IgD-negative memory B cell (primary cell): ENCODE measurements around the gene CYP3A5. TPM values are rescaled to one million over a fixed set of nuclear protein-coding genes. Genes with fewer than 3 reads are reported as not detected.

Experiments
- H3K27ac Mint-ChIP-seq, 3 donors: one replicate each; pipeline ENCODE4 v1.8.0; 2020 to 2022; ENCODE audit warnings: mild to moderate bottlenecking in 3 of 3, mixed read lengths in 3 of 3, moderate library complexity in 1 of 3
- H3K27me3 Mint-ChIP-seq: one replicate; pipeline ENCODE4 v1.8.0; 2021; ENCODE audit warnings: mixed read lengths
- H3K36me3 Mint-ChIP-seq: one replicate; pipeline ENCODE4 v1.8.0; 2020; ENCODE audit warnings: mild to moderate bottlenecking, mixed read lengths
- H3K4me1 Mint-ChIP-seq, 3 donors: one replicate each; pipeline ENCODE4 v1.8.0; 2020 to 2022; ENCODE audit warnings: mixed read lengths in 3 of 3, mild to moderate bottlenecking in 1 of 3
- H3K4me3 Mint-ChIP-seq, 4 donors: one replicate each; pipeline ENCODE4 v1.8.0; 2020 to 2022; ENCODE audit warnings: mild to moderate bottlenecking in 4 of 4, mixed read lengths in 4 of 4, moderate library complexity in 3 of 4
- H3K9me3 Mint-ChIP-seq, 3 donors: one replicate each; pipeline ENCODE4 v1.8.0; 2020 to 2021; ENCODE audit warnings: mixed read lengths in 3 of 3, mild to moderate bottlenecking in 1 of 3
- polyA plus RNA-seq: library from polyadenylated mRNA; unstranded; fragments of 300-500 nt; fragmentation: Illumina TruSeq; gene quantifications from one replicate; pipeline ENCODE4 v1.2.3, GENCODE V29; 2021

CYP3A5 gene
- polyA plus RNA-seq, 1 donor from 2014 or later, result 0.16 TPM

DNA sequence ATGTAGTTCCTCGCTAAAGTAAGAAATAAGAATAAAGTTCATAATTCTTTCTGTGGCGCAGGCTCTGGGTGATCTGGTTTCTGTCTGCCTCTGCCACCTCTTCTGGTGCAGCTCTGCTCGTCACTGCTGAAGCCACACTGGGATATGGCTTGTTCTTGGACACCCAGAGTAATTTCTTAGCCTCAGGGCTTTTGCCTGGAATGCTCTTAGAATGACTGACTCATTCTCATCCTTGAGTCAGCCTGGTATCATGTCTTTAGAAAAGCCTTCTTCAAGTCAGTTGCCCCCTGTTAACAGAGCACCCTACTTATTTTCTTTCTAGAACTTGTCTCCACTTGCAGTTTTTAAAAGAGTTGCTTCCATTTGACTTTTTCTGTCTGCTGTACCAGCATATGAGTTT lies 61.1 kb downstream of the CYP3A5 start:
- no peaks in the 10 kb centered on the region for H3K27me3 Mint-ChIP-seq
- H3K27ac Mint-ChIP-seq, result no peak overlapping the region
- peaks cover 23 to 39% (median 27%) of the 10 kb centered on the region in 3 donors for H3K4me1 Mint-ChIP-seq
- H3K9me3 Mint-ChIP-seq, result no peaks in the 10 kb centered on the region
- peaks cover 1% of the 10 kb centered on the region for H3K36me3 Mint-ChIP-seq
- H3K4me3 Mint-ChIP-seq, result peak overlapping the region; percentile 1 to 97 (median 35)

DNA sequence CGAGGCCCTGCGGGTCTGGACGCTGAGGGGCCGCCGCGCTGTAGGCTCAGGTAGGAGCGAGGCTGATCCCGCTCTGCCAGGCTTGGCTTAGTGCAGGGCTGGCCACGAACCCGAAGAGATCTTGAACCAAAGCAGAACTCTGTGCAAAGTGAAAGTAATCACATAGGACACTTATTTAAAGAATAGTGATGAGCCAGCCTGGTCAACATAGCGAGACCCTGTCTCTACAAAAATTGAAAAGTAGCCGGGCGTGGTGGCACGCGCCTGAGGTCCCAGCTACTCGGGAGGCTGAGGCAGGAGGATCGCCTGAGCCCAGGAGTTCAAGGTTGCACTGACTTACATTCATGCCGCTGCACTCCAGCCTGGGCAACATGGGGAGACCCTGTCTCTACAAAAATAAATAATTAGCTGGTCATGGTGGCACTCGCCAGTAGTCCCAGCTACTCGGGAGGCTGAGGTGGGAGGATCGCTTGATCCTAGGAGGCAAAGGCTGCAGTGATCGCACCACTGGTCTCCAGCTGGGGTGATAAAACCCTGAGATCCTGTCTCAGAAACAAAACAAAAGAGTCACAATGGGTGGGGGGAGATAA lies 62.5 kb downstream of the CYP3A5 start:
- peaks cover 23 to 39% (median 27%) of the 10 kb centered on the region in 3 donors for H3K4me1 Mint-ChIP-seq
- H3K36me3 Mint-ChIP-seq, result no peaks in the 10 kb centered on the region
- H3K27me3 Mint-ChIP-seq, result no peaks in the 10 kb centered on the region
- H3K9me3 Mint-ChIP-seq, result no peaks in the 10 kb centered on the region
- peak overlapping the region; percentile 97 to 99 (median 97) for H3K4me3 Mint-ChIP-seq
- H3K27ac Mint-ChIP-seq, result peak overlapping the region; percentile 75 to 92 (median 88)

DNA sequence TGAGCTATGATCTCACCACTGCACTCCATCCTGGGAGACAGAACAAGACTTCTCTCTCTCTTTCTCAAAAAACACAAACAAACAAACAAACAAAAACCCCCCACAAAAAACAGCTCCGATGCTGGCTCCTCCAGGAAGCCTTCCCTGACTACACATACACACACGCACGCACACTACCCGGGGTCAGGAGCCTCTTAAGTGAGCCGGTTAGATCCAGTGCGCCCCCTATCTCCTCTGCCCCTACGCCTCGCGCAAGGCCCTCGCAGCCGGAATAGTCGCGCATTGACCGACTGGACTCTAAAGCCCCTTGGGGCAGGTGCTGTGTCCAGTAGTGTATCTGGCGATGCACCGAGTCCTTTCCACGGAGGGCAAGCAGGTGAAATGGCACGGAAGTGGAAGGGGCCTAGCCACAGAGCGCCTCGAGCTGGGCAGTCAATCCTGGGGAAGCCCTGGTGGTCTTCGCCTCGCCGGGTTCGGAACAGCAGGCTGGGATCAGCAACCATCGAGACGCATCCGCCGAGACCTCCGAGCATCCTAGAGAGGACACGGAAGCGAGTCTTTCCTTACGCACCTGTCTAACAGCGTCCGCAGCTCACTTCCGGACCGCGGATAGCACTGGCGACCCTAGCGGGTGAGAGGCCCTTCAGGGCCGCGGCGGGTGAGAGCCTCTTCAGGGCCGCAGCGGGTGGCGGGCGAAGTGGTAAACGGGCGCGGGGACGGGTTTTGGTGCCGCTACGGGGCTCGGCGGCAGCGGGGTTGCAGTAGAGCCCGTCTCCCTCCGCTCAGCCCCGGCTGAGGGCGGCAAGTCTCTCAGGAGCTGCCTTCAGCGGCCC lies 63.2 kb downstream of the CYP3A5 start, which contains the start of gene ZSCAN25:
ZSCAN25 (plus strand) TSS at position 588 of the 833 bp plus-strand sequence. CDS start 2,661 bp downstream, outside the sequence.
- Mint-ChIP-seq H3K4me1 (peaks cover 23 to 39% (median 27%) of the 10 kb centered on the region in 3 donors), H3K9me3 (no peaks in the 10 kb centered on the region), H3K27me3 (no peaks in the 10 kb centered on the region), H3K36me3 (no peaks in the 10 kb centered on the region), H3K27ac (peak within 1 kb of the TSS; percentile 75 to 92 (median 88)), H3K4me3 (peak within 1 kb of the TSS; percentile 97 to 99 (median 97))

GRCh38 chr7:99615989-99616358 lies 63.8 kb downstream of the CYP3A5 start:
- Mint-ChIP-seq H3K27ac (peak overlapping the region; percentile 39 to 75 (median 52)), H3K36me3 (no peaks in the 10 kb centered on the region), H3K4me1 (peaks cover 23 to 39% (median 27%) of the 10 kb centered on the region in 3 donors), H3K27me3 (no peaks in the 10 kb centered on the region), H3K4me3 (peak overlapping the region; percentile 97 to 99 (median 97)), H3K9me3 (no peaks in the 10 kb centered on the region)

DNA sequence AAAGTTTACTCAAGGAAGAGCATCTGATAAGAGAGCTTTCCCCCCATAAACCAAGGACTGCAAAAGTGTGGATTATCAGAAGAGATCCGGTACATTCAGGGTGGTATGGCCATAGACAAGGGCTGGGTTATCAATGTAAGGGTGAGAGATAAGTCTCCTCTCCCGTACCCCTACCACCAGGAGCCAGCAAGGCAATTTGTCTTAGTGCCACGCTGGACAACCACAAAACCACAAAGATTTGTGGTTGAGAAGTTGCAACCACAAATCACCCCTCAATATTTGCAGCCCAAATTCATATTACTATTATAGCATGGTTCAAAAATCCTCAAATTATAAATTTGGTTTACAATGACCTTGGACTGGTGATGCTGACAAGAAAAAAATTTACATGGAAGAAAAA lies 65.3 kb downstream of the CYP3A5 start:
- peaks cover 23 to 39% (median 27%) of the 10 kb centered on the region in 3 donors for H3K4me1 Mint-ChIP-seq
- peaks cover 4% of the 10 kb centered on the region for H3K27me3 Mint-ChIP-seq
- H3K9me3 Mint-ChIP-seq, result no peaks in the 10 kb centered on the region
- H3K27ac Mint-ChIP-seq, result peak overlapping the region in 2 of 3 donors; percentile 23 to 33
- H3K36me3 Mint-ChIP-seq, result no peaks in the 10 kb centered on the region
- H3K4me3 Mint-ChIP-seq, result peak overlapping the region in 1 of 4 donors; percentile 97

GRCh38 chr7:99607548-99607947 lies 72.2 kb downstream of the CYP3A5 start:
- Mint-ChIP-seq H3K36me3 (no peaks in the 10 kb centered on the region), H3K4me1 (no peaks in the 10 kb centered on the region), H3K9me3 (no peaks in the 10 kb centered on the region), H3K4me3 (no peak overlapping the region), H3K27me3 (peaks cover 4% of the 10 kb centered on the region), H3K27ac (no peak overlapping the region)

DNA sequence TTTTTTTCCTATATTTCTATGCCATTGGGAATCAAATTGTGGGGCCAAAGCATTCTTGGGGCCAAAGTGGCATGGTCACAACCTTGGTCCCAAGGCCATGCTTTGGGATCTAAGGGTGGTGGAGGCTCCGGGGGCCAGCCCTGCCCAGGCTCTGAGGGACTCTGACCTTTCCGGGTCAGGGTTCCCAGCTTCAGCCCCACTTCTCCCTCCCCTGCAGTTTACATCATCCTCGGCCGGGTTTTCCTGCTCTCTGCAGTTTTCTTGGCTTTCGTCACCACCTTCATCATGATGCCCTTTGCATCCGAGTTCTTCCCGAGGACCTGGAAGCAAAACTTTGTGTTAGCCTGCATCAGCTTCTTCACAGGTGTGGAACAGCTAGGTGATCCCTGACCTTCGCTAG lies 73.3 kb downstream of the CYP3A5 start:
- H3K27me3 Mint-ChIP-seq, result peaks cover 4% of the 10 kb centered on the region
- H3K27ac Mint-ChIP-seq, result no peak overlapping the region
- no peaks in the 10 kb centered on the region for H3K4me1 Mint-ChIP-seq
- H3K4me3 Mint-ChIP-seq, result no peak overlapping the region
- no peaks in the 10 kb centered on the region for H3K9me3 Mint-ChIP-seq
- no peaks in the 10 kb centered on the region for H3K36me3 Mint-ChIP-seq

GRCh38 chr7:99605527-99605926 lies 74.3 kb downstream of the CYP3A5 start:
- no peak overlapping the region for H3K27ac Mint-ChIP-seq
- H3K9me3 Mint-ChIP-seq, result no peaks in the 10 kb centered on the region
- H3K4me1 Mint-ChIP-seq, result no peaks in the 10 kb centered on the region
- H3K36me3 Mint-ChIP-seq, result no peaks in the 10 kb centered on the region
- H3K27me3 Mint-ChIP-seq, result peaks cover under 1% of the 10 kb centered on the region
- no peak overlapping the region for H3K4me3 Mint-ChIP-seq

GRCh38 chr7:99601656-99602310 lies 78.0 kb downstream of the CYP3A5 start:
- Mint-ChIP-seq H3K4me3 (no peak overlapping the region), H3K36me3 (no peaks in the 10 kb centered on the region), H3K4me1 (no peaks in the 10 kb centered on the region), H3K27ac (no peak overlapping the region), H3K9me3 (no peaks in the 10 kb centered on the region), H3K27me3 (no peaks in the 10 kb centered on the region)

GRCh38 chr7:99599836-99600235 lies 80.0 kb downstream of the CYP3A5 start:
- no peaks in the 10 kb centered on the region for H3K36me3 Mint-ChIP-seq

More at GRCh38 chr7:99599836-99600235, 80.0 kb downstream of the CYP3A5 start:
- Mint-ChIP-seq H3K4me3 (no peak overlapping the region), H3K9me3 (no peaks in the 10 kb centered on the region), H3K27me3 (no peaks in the 10 kb centered on the region), H3K27ac (no peak overlapping the region), H3K4me1 (no peaks in the 10 kb centered on the region)

Other genes starting within 250 kb of the CYP3A5 start
- 5.5 TPM for gene PTCD1, start 241.2 kb downstream of the CYP3A5 start, polyA plus RNA-seq
- 28.7 TPM for gene CPSF4, start 241.1 kb downstream of the CYP3A5 start, polyA plus RNA-seq
- gene ATP5MF, start 213.8 kb downstream of the CYP3A5 start, polyA plus RNA-seq, result 453 TPM
- 4.4 TPM for gene ZNF789, start 207.1 kb downstream of the CYP3A5 start, polyA plus RNA-seq
- gene ZNF394, start 179.7 kb downstream of the CYP3A5 start, polyA plus RNA-seq, result 53.3 TPM
- 5.4 TPM for gene ZKSCAN5, start 175.3 kb downstream of the CYP3A5 start, polyA plus RNA-seq
- gene FAM200A, start 127.9 kb downstream of the CYP3A5 start, polyA plus RNA-seq, result 4.5 TPM
- 66.9 TPM for gene ZNF655, start 121.4 kb downstream of the CYP3A5 start, polyA plus RNA-seq
- 1.6 TPM for gene TMEM225B, start 81.7 kb downstream of the CYP3A5 start, polyA plus RNA-seq
- gene ZSCAN25, start 63.0 kb downstream of the CYP3A5 start, polyA plus RNA-seq, result 11.8 TPM
- not detected for gene CYP3A7, start 55.2 kb upstream of the CYP3A5 start, polyA plus RNA-seq
- not detected for gene CYP3A4, start 104.2 kb upstream of the CYP3A5 start, polyA plus RNA-seq
- not detected for gene CYP3A43, start 148.0 kb upstream of the CYP3A5 start, polyA plus RNA-seq
- gene OR2AE1, start 197.0 kb upstream of the CYP3A5 start, polyA plus RNA-seq, result not detected
- 30.2 TPM for gene TRIM4, start 239.5 kb upstream of the CYP3A5 start, polyA plus RNA-seq
- gene GJC3, start 249.6 kb upstream of the CYP3A5 start, polyA plus RNA-seq, result not detected